ENCODE data around the gene TMC1.

TMC1 gene

GRCh38 chr9:72579880-72580550 lies 58.6 kb downstream of the TMC1 start:
- no peaks in the 10 kb centered on the region for H3K9me2 ChIP-seq (replicated peaks; ENCODE audit: low read depth, low read length)
- H2AFZ ChIP-seq (ENCODE audit: low read length), result no peak overlapping the region
- no peaks in the 10 kb centered on the region for H3K27me3 ChIP-seq (ENCODE audit: insufficient read depth, low read length, poor library complexity, severe bottlenecking)
- no peaks in the 10 kb centered on the region for H4K20me1 ChIP-seq (ENCODE audit: insufficient read depth, low read length, poor library complexity, severe bottlenecking)
- H3F3A ChIP-seq (ENCODE audit: low read depth), result no peaks in the 10 kb centered on the region
- no peak for TF ChIP-seq CTCF (conservative IDR thresholded peaks at IDR 0.05; ENCODE audit: low read length)
- no peak for TF ChIP-seq EZH2phosphoT487 (IDR thresholded peaks at IDR 0.05; ENCODE audit: borderline replicate concordance)
- no peak overlapping the region for H3K9ac ChIP-seq (ENCODE audit: low read depth, low read length, poor library complexity, severe bottlenecking)
- no peaks in the 10 kb centered on the region for H3K9me3 ChIP-seq (ENCODE audit: insufficient read depth, low read depth, low read length)
- H3K4me3 ChIP-seq (ENCODE audit: low read length, poor library complexity, severe bottlenecking), result no peak overlapping the region
- no peaks in the 10 kb centered on the region for H3K4me1 ChIP-seq (ENCODE audit: insufficient read depth, low read length, poor library complexity, severe bottlenecking)
- H3K36me3 ChIP-seq (ENCODE audit: insufficient read depth, low read length), result no peaks in the 10 kb centered on the region
- no peak overlapping the region for H3K4me2 ChIP-seq (ENCODE audit: low read depth, low read length, poor library complexity, severe bottlenecking)
- no peaks in the 10 kb centered on the region for H3K79me2 ChIP-seq (ENCODE audit: insufficient read depth, low read length)

GRCh38 chr9:72581694-72582093 lies 60.3 kb downstream of the TMC1 start:
- H3F3A ChIP-seq (ENCODE audit: low read depth), result no peaks in the 10 kb centered on the region
- H3K9me3 ChIP-seq (ENCODE audit: insufficient read depth, low read depth, low read length), result no peaks in the 10 kb centered on the region
- no peak overlapping the region for H3K9ac ChIP-seq (ENCODE audit: low read depth, low read length, poor library complexity, severe bottlenecking)
- no peaks in the 10 kb centered on the region for H3K27me3 ChIP-seq (ENCODE audit: insufficient read depth, low read length, poor library complexity, severe bottlenecking)
- no peak overlapping the region for H3K4me3 ChIP-seq (ENCODE audit: low read length, poor library complexity, severe bottlenecking)
- H3K79me2 ChIP-seq (ENCODE audit: insufficient read depth, low read length), result no peaks in the 10 kb centered on the region
- H4K20me1 ChIP-seq (ENCODE audit: insufficient read depth, low read length, poor library complexity, severe bottlenecking), result no peaks in the 10 kb centered on the region
- no peaks in the 10 kb centered on the region for H3K9me2 ChIP-seq (replicated peaks; ENCODE audit: low read depth, low read length)
- no peaks in the 10 kb centered on the region for H3K36me3 ChIP-seq (ENCODE audit: insufficient read depth, low read length)
- peaks cover 3% of the 10 kb centered on the region for H3K4me1 ChIP-seq (ENCODE audit: insufficient read depth, low read length, poor library complexity, severe bottlenecking)
- H2AFZ ChIP-seq (ENCODE audit: low read length), result no peak overlapping the region
- TF ChIP-seq CTCF (conservative IDR thresholded peaks at IDR 0.05; ENCODE audit: low read length), result no peak
- TF ChIP-seq EZH2phosphoT487 (IDR thresholded peaks at IDR 0.05; ENCODE audit: borderline replicate concordance), result no peak
- H3K4me2 ChIP-seq (ENCODE audit: low read depth, low read length, poor library complexity, severe bottlenecking), result no peak overlapping the region

GRCh38 chr9:72583370-72583769 lies 62.0 kb downstream of the TMC1 start:
- TF ChIP-seq EZH2phosphoT487 (IDR thresholded peaks at IDR 0.05; ENCODE audit: borderline replicate concordance) (no peak), CTCF (conservative IDR thresholded peaks at IDR 0.05; ENCODE audit: low read length) (no peak)
- Histone ChIP-seq H3K79me2 (ENCODE audit: insufficient read depth, low read length) (no peaks in the 10 kb centered on the region), H3K36me3 (ENCODE audit: insufficient read depth, low read length) (no peaks in the 10 kb centered on the region), H3K9me2 (replicated peaks; ENCODE audit: low read depth, low read length) (no peaks in the 10 kb centered on the region), H3F3A (ENCODE audit: low read depth) (no peaks in the 10 kb centered on the region), H3K4me1 (ENCODE audit: insufficient read depth, low read length, poor library complexity, severe bottlenecking) (peaks cover 7% of the 10 kb centered on the region), H4K20me1 (ENCODE audit: insufficient read depth, low read length, poor library complexity, severe bottlenecking) (no peaks in the 10 kb centered on the region), H3K27me3 (ENCODE audit: insufficient read depth, low read length, poor library complexity, severe bottlenecking) (no peaks in the 10 kb centered on the region), H3K9me3 (ENCODE audit: insufficient read depth, low read depth, low read length) (no peaks in the 10 kb centered on the region), H3K9ac (ENCODE audit: low read depth, low read length, poor library complexity, severe bottlenecking) (no peak overlapping the region), H2AFZ (ENCODE audit: low read length) (no peak overlapping the region), H3K4me2 (ENCODE audit: low read depth, low read length, poor library complexity, severe bottlenecking) (no peak overlapping the region), H3K4me3 (ENCODE audit: low read length, poor library complexity, severe bottlenecking) (no peak overlapping the region)
